Peyer's patch (tissue), 4 donors: ENCODE measurements around the gene EFNA4. TPM values are rescaled to one million over a fixed set of nuclear protein-coding genes. Genes with fewer than 3 reads are reported as not detected.
A peak's percentile ranks its signal among the peaks of the same experiment; 100 is the strongest.

ENCODE experiments used
- DNase-seq, 3 donors: peaks; one replicate each; pipeline ENCODE4 v3.0.0-alpha.2; 2017 to 2019
- H3K27ac ChIP-seq, 4 donors: fragments of 200-600 bp; sonication (generic); one replicate each; pipeline ENCODE4 v1.5.1; 2016 to 2019
- H3K27me3 ChIP-seq, 2 donors: fragments of 200-600 bp; sonication (generic); one replicate each; pipeline ENCODE4 v1.5.1; 2019
- H3K36me3 ChIP-seq, 3 donors: fragments of 200-600 bp; sonication (generic); one replicate each; pipeline ENCODE4 v1.5.1; 2016 to 2019
- H3K4me1 ChIP-seq, 4 donors: fragments of 200-600 bp; sonication (generic); one replicate each; pipeline ENCODE4 v1.5.1; 2016 to 2019
- H3K4me3 ChIP-seq, 4 donors: fragments of 200-600 bp; sonication (generic); 1 replicate in 3 of 4; 2 replicates in 1 of 4; pipeline ENCODE4 v1.5.1; 2016 to 2019; ENCODE audit warnings: mild to moderate bottlenecking in 1 of 4
- H3K9me3 ChIP-seq, 4 donors: fragments of 200-600 bp; sonication (generic); one replicate each; pipeline ENCODE4 v1.5.1; 2016 to 2019; ENCODE audit warnings: mild to moderate bottlenecking in 1 of 4
- POLR2A ChIP-seq, 2 donors: fragments of 450-650 bp; IDR thresholded peaks; one replicate each; pipeline ENCODE4 v1.5.1; 2017; ENCODE audit warnings: antibody characterized with exemption in 2 of 2, mild to moderate bottlenecking in 2 of 2, moderate library complexity in 2 of 2
- total RNA-seq, 4 donors: library from RNA; depleted of rRNA; stranded (reverse); fragments of >200 nt; gene quantifications; one replicate each; pipeline ENCODE4 v1.1.0, GENCODE V29; 2016
- TF ChIP-seq, protein P1 (sequence below), 6 experiments: fragments of 450-650 bp in 4 of 6; fragments of 200-600 bp in 2 of 6; sonication (generic) in 1 of 6; IDR thresholded peaks; one replicate each; pipeline ENCODE4 v1.5.1; 2017 to 2019; ENCODE audit warnings: antibody characterized with exemption in 6 of 6, mild to moderate bottlenecking in 3 of 6, moderate library complexity in 1 of 6

EFNA4 gene
- total RNA-seq, 4 donors from 2014 or later = 2.5 to 39.6 (median 18.2) TPM

DNA sequence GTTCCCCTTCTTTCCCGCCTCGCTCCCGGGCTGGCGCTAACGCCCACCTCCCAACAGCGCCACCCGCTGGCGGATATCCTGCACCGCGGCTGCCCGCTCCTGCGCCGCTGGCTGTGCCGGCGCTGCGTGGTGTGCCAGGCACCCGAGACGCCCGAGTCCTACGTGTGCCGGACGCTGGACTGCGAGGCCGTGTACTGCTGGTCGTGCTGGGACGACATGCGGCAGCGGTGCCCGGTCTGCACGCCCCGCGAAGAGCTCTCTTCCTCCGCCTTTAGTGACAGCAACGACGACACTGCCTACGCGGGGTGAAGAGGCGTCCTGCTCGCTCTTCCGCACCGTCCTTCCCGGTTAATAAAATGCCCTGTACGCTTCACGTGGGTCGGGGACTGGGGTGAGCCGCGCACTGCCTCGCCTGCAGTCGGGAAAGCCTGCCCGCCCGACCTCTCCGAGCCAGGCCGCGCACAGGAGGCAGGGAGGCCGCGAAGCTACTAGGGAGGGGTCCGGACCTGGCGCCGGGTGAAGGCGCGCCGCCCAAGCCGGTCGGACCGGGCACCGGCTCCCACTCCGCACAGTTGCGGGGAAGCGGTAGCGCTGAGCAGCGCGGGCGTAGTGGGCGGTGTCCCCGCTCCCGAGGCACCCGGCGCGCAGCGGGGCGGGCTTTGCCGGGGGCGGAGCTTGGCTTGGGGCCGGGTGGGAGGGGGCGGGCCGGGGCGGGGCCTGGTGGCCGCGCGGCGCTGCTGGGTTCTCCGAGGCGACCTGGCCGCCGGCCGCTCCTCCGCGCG, 12.8 kb upstream of the EFNA4 start, which contains the start of gene ADAM15:
Gene ADAM15, plus strand, starts transcription at position 757 of the 782 bp plus-strand sequence. CDS start 71 bp downstream, outside the sequence.
- TF ChIP-seq, protein P1, sequence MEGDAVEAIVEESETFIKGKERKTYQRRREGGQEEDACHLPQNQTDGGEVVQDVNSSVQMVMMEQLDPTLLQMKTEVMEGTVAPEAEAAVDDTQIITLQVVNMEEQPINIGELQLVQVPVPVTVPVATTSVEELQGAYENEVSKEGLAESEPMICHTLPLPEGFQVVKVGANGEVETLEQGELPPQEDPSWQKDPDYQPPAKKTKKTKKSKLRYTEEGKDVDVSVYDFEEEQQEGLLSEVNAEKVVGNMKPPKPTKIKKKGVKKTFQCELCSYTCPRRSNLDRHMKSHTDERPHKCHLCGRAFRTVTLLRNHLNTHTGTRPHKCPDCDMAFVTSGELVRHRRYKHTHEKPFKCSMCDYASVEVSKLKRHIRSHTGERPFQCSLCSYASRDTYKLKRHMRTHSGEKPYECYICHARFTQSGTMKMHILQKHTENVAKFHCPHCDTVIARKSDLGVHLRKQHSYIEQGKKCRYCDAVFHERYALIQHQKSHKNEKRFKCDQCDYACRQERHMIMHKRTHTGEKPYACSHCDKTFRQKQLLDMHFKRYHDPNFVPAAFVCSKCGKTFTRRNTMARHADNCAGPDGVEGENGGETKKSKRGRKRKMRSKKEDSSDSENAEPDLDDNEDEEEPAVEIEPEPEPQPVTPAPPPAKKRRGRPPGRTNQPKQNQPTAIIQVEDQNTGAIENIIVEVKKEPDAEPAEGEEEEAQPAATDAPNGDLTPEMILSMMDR (IDR thresholded peaks at IDR 0.05) = peak; percentile 89 to 98 (median 96)
- TF ChIP-seq POLR2A (IDR thresholded peaks at IDR 0.05) = peak; percentile 81 to 88
- Histone ChIP-seq H3K9me3 (no peaks in the 10 kb centered on the region), H3K36me3 (peaks cover 0 to 22% (median 0%) of the 10 kb centered on the region in 3 donors), H3K4me3 (peak within 1 kb of the TSS; percentile 48 to 85 (median 74)), H3K27me3 (no peaks in the 10 kb centered on the region), H3K4me1 (peaks cover 0 to 28% (median 12%) of the 10 kb centered on the region in 4 donors), H3K27ac (peak within 1 kb of the TSS; percentile 77 to 95 (median 92))
- DNase-seq = peak; percentile 77 to 95 (median 92)

GRCh38 chr1:155051342-155051776, 12.2 kb upstream of the EFNA4 start:
- no peak for DNase-seq
- Histone ChIP-seq H3K4me1 (peaks cover 0 to 28% (median 12%) of the 10 kb centered on the region in 4 donors), H3K4me3 (peak overlapping the region; percentile 48 to 85 (median 74)), H3K27ac (peak overlapping the region; percentile 77 to 95 (median 92)), H3K27me3 (no peaks in the 10 kb centered on the region), H3K9me3 (no peaks in the 10 kb centered on the region), H3K36me3 (peaks cover 0 to 28% (median 0%) of the 10 kb centered on the region in 3 donors)
- TF ChIP-seq POLR2A (IDR thresholded peaks at IDR 0.05) = no peak
- TF ChIP-seq, protein P1 (IDR thresholded peaks at IDR 0.05) = no peak

DNA sequence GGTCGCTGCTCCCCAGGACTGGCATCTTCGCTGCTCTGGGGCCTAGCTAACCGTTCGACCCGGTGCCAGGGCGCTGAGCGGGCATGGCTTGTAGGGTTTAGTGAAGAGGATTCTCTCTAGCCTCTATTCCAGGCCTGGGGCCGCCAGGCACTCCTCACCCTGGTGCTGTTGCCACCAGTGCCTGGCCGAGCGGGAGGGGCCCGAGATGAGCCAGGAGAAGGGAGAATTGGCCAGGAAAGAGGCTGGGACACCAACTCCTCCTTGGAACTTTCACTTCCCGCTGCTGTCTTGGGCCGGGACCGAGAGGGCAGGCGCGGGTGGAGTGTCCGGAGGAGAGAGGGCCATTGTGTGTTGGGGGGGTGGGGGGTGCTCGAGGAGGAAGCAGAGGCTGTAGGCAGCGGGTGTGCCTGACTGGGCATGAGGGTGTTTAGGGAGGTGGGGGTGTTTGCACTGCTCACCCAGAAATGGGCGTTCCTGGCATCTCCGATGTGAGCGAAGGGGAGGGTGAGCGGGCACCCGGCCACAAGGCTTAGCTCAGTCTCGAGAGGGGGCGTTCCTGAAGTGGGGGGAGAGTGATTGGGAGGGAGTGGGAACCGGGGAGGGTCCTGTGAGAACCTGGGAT, 11.7 kb upstream of the EFNA4 start:
- TF ChIP-seq, protein P1 (IDR thresholded peaks at IDR 0.05) = no peak
- TF ChIP-seq POLR2A (IDR thresholded peaks at IDR 0.05) = no peak
- no peaks in the 10 kb centered on the region for H3K9me3 ChIP-seq

DNA sequence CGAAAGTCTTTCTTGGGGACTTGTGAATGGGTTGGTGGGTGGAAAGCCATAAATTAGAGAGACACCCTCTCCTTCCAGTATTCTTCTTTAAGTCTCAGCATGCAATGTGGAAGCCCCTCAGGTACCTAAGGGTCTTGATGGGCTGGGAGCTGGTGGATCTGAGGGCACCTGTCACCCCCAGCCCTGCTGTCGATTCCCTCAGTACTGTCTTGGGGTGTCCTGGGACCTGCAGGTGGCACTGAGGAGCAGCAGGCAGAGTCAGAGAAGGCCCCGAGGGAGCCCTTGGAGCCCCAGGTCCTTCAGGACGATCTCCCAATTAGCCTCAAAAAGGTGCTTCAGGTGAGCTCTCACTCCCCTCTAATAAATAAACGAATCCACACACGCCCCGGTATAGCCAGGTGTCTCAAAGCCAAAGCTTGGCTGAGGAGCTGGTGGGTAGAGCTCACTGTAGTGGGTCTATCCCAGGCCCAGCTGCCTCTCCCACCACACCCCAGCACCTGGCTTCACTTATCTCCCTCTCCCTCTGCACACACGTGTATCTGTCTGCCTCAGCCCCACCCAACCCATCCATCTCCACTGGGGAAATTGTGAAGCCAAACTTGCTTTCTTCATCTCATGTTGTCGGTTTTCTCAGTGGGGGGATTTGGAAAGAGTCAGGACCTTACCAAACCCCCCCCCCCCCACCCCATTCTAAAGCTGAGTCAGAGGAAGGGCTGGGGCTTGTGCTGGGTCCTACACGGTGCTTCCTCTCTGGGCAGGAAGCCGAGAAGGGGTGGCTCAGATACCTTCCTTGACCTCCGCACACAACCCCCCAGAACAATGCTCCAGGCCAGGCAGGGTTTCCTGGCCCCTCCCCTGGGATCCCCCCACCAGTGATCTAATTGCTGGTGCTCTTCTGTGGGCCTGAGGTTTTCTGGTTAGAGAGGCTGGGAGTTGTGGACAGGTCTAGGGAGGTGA, 10.8 kb upstream of the EFNA4 start:
- Histone ChIP-seq H3K9me3 (no peaks in the 10 kb centered on the region), H3K27ac (peak overlapping the region; percentile 9 to 95 (median 92)), H3K4me3 (peak overlapping the region; percentile 48 to 85 (median 74)), H3K4me1 (peaks cover 0 to 28% (median 12%) of the 10 kb centered on the region in 4 donors), H3K27me3 (no peaks in the 10 kb centered on the region), H3K36me3 (peaks cover 0 to 41% (median 0%) of the 10 kb centered on the region in 3 donors)
- TF ChIP-seq POLR2A (IDR thresholded peaks at IDR 0.05) = no peak
- TF ChIP-seq, protein P1 (IDR thresholded peaks at IDR 0.05) = peak in 4 of 6 experiments; percentile 20 to 59 (median 42)
- DNase-seq = peak; percentile 31 to 76 (median 70)

More for the DNA sequence above, 11.7 kb upstream of the EFNA4 start:
- peaks cover 0 to 28% (median 12%) of the 10 kb centered on the region in 4 donors for H3K4me1 ChIP-seq
- peak overlapping the region; percentile 77 to 95 (median 92) for H3K27ac ChIP-seq
- peak overlapping the region; percentile 48 to 85 (median 74) for H3K4me3 ChIP-seq
- peak; percentile 32 to 74 (median 66) for DNase-seq
- H3K36me3 ChIP-seq = peaks cover 0 to 33% (median 0%) of the 10 kb centered on the region in 3 donors
- no peaks in the 10 kb centered on the region for H3K27me3 ChIP-seq
